Esophagus squamous epithelium (tissue), 4 donors: Measurements from ENCODE around the gene SPRR2E.

ENCODE experiments used
- CTCF ChIP-seq, 6 experiments: fragments of 450-650 bp in 4 of 6; fragments of 200-600 bp in 2 of 6; sonication (generic) in 2 of 6; IDR thresholded peaks; one replicate each; pipeline ENCODE4 v1.5.1; 2016 to 2019; ENCODE audit warnings: antibody characterized with exemption in 6 of 6, mild to moderate bottlenecking in 4 of 6, moderate library complexity in 4 of 6
- POLR2A ChIP-seq, 4 donors: fragments of 450-650 bp; IDR thresholded peaks; one replicate each; pipeline ENCODE4 v1.6.1; 2017; ENCODE audit warnings: antibody characterized with exemption in 4 of 4, mild to moderate bottlenecking in 4 of 4, moderate library complexity in 3 of 4

GRCh38 chr1:153141377-153141776, 47.1 kb upstream of the SPRR2E start:
- TF ChIP-seq CTCF (IDR thresholded peaks at IDR 0.05) = no peak
- no peak for TF ChIP-seq POLR2A (IDR thresholded peaks at IDR 0.05)
